ENCODE data around the gene PCDH15.

DNA sequence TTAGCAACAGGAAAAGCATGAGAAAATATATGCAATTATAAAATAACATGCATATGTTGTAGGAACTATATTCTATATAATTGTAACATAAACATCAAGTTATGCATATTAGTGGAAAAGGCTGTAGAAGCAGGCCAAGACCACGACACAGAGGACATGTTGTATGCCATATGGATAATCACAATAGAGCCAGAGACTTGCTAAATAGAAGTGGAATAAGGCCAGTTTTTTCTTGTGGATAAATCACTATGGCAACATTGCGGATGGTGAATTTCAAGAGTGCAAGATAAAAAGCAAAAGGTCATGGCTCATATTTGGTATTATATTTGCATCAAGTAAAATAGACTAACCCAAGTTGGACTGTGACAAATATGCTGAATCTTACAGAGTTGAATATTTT is 93.0 kb downstream of the PCDH15 start:
- TF ChIP-seq, protein P1, sequence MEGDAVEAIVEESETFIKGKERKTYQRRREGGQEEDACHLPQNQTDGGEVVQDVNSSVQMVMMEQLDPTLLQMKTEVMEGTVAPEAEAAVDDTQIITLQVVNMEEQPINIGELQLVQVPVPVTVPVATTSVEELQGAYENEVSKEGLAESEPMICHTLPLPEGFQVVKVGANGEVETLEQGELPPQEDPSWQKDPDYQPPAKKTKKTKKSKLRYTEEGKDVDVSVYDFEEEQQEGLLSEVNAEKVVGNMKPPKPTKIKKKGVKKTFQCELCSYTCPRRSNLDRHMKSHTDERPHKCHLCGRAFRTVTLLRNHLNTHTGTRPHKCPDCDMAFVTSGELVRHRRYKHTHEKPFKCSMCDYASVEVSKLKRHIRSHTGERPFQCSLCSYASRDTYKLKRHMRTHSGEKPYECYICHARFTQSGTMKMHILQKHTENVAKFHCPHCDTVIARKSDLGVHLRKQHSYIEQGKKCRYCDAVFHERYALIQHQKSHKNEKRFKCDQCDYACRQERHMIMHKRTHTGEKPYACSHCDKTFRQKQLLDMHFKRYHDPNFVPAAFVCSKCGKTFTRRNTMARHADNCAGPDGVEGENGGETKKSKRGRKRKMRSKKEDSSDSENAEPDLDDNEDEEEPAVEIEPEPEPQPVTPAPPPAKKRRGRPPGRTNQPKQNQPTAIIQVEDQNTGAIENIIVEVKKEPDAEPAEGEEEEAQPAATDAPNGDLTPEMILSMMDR (IDR thresholded peaks at IDR 0.05; ENCODE audit: poor library complexity): no peak
- TF ChIP-seq EZH2 (IDR thresholded peaks at IDR 0.05; ENCODE audit: borderline replicate concordance) (no peak), EZH2phosphoT487 (IDR thresholded peaks at IDR 0.05; ENCODE audit: low read depth, severe bottlenecking, unreplicated experiment) (no peak)
